ENCODE data around the gene SPINK4.

Gene SPINK4

DNA sequence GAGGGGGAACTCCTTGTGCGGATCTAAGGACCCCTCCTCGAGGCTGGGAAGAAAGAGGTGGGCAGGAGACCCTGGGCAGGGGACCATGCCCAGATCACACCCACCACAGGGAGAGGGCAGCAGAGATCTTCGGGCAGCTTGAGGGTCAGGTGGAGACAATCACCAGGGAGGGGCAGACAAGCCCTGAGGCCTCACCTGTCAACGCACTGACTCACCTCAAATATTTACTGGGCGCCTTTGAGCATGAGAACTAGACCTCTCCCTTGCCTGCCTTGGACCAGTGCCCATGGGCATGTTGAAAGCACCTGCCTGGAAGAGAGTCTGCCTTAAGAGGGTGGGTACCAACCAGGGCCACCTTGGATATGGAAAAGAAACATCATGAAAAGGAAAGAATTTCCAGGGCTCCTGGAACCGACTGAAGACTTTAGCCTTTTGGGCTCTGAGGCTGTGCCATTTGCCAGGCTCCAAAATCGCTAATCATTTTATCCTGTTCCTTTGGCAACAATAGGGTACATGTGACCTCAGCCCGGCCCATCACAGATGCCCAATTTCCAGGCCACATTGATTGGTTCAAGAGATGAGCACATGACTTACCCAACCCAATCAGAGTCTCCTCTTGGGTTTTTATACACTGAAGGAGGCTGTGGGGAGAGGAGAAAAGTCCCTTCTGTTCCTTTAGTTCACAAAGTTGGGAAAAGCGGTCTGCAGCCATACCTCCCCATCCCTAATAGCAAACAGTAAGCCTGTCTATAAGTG, 10.4 kb upstream of the SPINK4 start:
- DNase-seq (ENCODE audit: low spot score): no peak

DNA sequence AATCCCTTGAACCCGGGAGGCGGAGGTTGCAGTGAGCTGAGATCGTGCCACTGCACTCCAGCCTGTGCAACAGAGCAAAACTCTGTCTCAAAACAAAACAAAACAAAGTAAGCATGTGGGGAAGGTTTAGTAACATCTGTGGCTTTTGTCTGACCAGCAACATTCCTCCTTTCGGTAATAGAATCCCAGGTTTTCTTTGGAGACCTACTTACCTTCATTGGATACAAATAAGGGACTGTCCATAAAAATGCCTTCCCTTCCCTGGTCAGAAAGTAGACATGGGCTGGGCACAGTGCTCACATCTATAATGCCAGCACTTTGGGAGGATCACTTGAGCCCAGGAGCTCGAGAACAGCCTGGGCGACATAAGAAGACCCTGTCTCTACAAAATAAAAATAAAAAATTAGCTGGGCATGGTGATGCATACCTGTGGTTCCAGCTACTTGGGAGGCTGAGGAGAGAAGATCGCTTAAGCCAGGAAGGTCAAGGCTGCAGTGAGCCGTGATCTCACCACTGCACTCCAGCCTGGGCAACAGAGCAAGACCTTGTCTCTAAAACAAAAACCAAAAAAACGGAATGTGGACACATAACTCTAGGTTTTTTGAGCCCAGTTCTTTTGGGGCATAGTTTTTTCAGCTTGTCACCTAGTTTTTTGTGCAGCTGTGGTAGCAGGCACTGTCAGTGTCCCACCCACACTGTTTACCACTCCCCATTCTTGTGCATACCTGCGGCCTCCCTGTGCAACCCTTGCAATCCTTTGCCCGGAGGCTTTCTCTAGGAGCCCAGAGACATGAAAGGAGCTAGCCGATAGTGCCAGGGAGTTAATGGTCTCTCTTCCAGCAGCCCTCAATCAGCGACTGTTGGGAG, 9.0 kb upstream of the SPINK4 start:
- DNase-seq (ENCODE audit: low spot score): no peak

DNA sequence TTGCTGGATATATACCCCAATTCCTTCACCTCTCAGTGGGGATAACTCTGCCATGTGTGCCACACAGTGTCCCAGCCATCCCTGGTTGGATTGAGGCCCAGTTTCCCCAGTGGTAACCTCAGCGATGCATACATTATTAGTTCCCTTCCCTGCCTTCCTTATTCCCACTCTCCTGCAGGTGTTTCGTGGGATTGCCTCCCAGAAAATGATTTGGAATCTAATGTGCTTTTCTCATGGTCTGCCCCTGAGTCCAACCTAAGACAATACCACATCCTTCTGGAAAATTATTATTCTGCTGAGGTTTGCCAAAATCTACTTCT, 8.4 kb upstream of the SPINK4 start:
- no peak for DNase-seq (ENCODE audit: low spot score)

DNA sequence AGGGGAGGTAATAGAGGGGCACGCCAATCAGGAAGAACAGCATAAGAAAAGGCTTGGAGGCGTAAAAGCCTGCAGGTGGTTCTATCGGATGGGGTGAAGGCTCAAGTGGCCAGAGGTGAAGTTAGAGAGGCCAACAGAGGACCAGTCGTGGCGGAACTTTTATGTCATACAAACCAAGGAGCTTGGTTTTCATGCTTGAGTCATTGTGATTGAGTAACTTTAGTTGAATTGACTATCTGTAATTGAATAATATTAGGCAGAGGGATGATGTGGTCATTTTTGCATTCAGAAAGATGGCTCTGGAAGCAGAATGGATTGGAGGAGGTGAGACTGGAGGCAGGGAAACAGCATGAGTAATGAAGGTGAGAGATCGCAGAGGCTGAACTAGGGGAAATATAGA, 7.2 kb upstream of the SPINK4 start:
- no peak for DNase-seq (ENCODE audit: low spot score)

DNA sequence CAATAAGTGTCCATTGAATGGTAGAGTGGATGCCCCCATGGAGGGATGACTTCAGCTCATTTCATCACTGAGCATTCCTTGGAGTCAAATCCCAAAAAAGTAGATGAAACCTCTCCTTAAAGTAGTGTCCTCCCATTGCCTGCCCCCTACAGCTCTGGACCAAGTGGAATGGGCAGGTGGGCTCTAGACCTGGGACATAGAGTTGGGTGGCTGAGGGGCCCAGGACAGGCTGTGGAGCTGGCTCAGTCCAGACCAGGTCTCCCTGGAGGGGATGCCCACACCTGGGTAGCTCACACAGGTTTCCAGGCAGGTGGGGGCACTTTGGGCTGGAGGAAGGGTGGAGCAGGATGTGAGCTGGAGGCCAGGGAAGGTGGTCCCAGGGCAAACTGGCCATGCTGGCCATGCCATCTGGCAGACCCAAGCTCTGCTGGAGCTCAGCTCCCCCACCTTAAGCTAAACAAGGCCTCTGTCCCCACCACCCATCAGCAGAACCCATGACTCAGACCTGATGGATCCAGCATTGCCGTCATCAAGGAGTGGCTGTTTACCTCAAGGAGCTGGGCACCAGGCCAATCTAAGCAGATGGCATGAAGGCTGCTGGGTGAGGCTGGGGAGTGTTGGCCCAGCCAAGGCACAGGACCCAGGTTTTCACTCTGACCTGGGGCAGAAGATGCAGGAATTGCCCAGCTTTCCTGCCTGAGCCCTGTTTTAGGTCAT, 6.2 kb upstream of the SPINK4 start:
- DNase-seq (ENCODE audit: low spot score): peak; percentile 27

DNA sequence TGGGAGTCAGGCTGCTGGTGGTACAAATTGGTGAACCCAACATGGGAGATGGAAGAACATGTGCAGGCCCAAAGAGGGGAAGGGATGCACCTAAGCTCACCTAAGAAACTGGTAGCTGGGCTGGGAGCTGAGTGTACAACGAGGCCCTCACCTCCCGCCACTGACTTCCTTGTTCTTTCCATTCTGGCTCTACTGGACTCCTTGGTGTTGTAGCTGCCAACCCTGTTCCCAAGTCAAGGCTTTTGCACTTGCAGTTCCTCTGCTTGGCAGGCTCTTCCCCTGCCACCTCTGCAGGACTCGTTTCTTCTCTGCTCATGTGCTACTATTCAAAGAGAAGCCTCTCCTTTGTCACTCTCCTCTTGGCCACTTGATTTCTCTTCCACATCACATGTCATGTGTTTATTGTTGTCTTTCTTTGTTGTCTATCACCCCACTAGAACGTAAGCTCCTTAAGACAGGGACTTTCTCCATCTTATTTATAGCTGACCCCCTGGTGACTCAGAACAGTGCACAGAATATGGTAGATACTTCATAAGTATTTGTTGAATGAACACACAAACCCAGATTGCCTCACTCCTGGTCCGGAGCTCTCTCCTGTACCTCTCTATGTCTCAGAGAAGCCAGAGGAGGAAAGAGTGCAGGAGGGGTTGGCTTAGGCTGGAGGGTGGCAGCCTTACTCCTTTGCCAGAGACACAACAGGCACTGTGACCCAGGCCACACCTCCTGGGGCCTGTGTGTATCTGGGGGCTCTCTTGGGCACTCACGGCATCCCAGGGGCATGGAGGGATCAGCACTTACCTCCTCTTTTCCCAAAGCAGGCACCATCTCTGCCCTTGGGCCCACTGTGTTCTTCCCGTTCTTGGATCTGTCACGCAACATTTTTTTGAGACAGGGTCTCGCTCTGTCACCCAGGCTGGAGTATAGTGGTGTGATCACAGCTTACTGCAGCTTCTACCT, 5.2 kb upstream of the SPINK4 start:
- no peak for DNase-seq (ENCODE audit: low spot score)

DNA sequence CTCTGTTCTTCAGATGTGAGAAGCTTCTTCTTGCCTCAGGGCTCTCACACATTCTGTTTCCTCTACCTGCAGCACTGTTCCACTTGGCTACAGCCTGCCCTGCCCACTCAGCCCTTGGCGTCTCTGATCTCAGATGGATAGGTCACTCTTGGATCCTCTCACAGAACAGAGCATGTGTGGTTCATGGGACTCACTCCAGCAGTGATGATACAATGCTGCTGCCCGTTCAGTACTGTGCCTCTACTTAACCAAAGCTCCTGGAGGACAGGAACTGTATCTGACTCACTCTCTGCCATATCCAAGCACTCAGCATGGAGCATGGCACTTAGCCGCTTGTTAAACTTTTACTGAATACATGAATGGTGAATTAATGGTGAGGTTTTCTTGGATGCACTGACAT, 3.4 kb upstream of the SPINK4 start:
- no peak for DNase-seq (ENCODE audit: low spot score)

DNA sequence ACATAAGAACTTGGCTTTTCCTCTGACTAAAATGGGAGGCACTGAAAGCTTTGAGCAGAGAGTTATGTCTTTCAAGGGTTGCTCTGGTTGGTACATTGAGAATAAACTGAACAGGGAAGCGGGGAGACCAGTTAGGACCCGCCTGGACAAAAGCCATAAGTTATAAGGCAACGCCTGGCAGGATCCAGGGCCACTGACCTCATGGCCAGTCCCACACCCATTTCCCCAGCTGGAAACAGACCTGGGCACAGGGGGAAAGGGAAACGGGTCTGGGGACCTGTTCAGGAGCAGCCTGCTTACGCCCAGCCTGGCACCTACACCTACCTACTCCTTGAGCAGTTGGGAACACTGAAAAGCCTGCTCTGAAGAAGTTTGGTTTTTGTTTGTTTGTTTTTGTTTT, 1.3 kb downstream of the SPINK4 start:
- no peak for DNase-seq (ENCODE audit: low spot score)

DNA sequence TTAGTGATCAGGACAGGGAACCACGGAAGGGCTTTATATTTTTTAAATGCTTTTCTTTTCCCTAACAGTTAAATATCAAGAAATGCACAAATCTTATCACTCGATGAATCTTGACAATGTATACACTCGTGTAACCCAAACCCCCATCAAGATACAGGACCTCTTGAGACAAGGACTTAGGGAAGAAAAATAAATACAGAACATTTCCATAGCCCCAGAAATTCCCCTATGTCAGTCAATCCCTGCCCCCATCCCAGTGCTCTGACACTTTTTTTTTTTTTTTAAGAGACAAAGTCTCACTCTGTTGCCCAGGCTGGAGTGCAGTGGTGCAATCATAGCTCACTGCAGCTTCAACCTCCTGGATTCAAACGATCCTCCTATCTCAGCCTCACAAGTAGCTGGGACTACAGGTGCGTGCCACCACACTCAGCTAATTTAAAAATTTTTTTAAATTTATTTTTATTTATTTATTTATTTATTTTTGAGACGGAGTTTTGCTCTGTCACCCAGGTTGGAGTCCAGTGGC, 2.7 kb downstream of the SPINK4 start:
- no peak for DNase-seq (ENCODE audit: low spot score)

DNA sequence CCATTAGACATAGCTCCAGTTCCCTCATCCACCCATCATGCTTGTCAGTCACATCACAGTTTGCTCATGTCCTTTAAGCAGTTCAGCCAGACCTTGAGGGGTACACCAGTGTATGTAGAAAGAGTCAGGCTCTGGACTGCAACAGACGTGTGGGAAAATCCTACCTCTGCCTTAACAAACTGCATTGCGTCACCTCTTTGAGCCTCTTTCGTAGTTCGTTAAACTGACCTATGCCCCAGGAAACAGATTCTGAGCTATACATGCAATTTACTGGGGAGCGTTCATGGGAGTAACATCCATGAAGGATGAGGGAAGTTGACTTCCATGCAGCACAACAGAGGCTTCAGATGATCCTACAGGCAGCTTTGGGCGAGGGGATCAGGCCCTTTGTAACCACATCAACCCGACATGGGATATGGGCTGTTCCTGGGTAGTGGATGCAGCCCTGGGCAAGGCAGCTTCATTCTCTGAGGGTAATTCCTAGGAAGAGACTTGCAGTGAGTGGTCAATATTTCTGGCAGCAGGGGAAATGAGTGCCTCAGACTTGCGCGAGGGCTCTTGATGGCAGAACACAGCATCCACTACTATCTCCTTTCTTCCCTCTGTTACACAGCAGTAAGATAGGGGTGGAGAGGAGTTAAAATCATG, 4.3 kb downstream of the SPINK4 start:
- no peak for DNase-seq (ENCODE audit: low spot score)

DNA sequence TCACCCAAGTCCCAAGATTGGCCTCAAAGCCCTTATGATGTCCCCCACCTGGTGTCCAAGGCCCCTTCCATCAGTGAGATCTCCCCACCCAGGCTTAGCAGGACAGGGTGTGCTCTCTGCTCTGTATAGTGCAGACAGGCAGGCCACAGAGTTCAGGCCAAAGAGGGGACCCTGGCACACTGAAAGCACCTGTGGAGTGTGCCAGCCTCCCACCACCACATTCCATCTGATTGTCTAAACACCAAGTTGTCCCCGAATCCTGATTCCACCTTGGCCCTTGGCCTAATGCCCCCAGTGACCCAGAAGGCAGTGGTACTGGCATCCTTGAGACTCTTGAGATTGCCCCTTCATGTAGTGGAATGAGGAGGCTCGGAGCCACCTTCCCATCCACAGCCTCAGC, 5.4 kb downstream of the SPINK4 start:
- DNase-seq (ENCODE audit: low spot score): no peak

DNA sequence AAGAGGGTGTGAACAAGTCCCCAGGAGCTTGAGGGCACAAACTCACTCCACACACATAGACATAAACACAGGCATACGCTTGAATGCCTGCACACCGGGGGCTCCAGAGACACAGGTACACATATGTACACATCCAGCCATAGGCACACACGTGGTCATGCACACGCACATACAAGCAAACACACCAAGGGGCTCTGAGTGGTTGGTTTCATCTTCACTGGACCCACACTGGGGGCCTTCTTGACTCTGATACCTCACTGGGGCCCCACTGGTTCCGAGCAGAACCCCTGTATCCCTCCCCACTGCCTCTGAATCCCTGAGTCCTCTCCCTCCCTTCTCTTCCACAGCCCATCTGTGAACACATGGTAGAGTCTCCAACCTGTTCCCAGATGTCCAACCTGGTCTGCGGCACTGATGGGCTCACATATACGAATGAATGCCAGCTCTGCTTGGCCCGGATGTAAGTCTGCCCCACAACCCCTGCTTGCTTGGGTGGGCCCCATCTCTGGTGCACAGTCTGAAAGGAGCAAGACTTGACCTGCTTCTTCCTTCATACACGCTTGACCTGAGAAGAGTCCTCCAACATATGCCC, 6.4 kb downstream of the SPINK4 start:
- no peak for DNase-seq (ENCODE audit: low spot score)

DNA sequence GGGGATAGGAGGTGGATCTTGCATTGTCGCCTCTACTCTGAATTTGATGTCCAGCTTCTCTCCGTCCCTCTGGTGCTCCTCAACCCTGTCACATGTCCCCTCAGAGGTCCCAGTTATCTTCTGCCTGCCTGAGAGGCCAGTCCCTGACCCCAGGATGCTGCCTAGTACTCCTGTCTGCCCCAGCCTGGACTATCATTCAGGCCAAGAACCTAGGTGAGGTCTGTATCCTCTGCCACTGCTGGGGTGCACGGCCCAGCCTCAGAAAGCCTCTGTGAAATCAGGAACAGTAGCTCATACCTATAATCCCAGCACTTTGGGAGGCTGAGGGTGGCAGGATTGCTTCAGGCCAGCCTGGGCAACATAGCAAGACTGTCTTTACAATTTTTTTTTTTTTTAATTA, 8.6 kb downstream of the SPINK4 start:
- no peak for DNase-seq (ENCODE audit: low spot score)

DNA sequence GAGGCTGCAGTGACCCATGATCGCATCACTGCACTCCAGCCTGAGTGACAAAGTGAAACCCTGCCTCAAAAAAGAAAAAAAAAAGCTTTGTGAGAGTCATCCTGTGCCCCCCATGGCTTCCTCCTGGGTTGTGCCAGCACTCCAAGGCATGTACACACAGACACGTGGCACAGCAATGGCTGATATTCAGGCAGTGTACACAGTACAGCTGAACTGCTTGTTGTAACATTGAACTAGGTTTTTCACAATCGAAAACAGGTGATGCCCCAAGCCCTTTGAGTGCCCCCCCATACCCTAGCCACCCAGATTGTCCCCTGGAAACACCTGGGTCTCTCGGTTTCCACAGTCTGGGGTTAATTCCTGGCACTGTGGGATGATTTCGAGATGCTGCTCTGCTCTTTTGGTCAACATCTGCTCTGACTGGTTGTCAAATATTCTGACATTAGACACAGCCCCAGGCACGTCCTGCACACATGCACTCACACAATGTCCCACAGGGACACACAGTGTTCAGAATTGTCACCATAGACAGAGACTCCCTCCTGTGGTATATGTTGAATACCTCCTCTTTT, 9.2 kb downstream of the SPINK4 start:
- no peak for DNase-seq (ENCODE audit: low spot score)

DNA sequence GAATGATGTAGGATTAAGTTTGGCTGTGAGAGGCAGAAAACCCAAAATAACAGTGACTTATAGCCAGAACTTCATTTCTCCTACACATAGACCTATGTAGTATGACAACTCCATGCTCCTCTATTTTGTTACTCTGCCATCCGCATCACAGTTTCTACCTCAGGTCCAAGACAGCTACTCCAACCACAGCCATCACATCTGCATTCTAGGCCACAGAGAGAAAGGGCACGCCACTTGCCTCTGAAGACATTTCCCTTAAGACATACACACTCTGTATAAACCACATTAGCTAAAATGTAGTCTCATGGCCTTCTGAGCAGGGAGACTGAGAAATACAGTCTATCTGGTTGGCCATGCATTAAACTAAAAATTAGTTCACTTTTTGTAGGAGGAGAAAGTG, 10.0 kb downstream of the SPINK4 start:
- DNase-seq (ENCODE audit: low spot score): no peak

DNA sequence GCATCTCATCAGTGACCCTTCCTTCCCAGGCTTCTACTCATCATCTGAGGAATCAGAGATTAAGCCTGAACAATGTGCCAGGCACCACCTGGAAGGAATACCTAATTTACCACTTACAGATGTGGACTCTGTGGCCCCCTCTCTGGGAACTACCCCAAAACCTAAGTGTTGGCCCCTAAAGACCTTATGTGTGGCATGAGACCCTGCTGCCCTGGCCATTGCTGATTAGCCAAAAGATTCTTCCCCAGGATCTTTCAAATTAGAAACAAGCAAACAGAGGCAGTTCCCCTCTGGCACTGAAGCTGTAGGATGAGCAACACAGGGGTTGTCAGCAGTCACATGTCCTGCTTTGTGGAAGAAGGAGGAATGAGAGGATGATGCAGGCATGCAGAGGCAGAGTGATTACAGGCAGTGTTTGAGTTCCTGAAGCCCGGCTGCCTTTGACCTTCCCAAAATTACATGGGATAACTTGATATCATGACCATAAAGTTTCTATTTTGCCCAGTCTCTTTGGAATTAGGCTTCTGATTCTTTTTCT, 10.6 kb downstream of the SPINK4 start:
- no peak for DNase-seq (ENCODE audit: low spot score)

DNA sequence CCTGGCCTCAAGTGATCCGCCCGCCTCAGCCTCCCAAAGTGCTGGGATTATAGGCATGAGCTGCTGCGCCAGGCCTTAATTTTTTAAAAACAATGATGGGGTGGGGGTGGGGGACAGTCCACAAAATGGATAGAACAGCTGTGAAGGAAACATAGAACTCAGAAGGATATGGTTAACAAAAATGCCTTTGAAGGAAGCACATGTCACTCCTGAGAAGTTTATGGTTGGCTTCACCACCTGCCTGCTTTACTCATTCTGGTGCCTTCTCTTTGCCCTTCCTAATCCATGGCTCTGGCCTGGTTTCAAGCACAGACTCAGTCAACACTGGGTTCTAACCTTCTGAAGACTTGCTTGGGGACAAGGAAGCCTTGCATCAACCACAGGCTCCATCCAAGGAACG, 14.2 kb downstream of the SPINK4 start:
- no peak for DNase-seq (ENCODE audit: low spot score)

DNA sequence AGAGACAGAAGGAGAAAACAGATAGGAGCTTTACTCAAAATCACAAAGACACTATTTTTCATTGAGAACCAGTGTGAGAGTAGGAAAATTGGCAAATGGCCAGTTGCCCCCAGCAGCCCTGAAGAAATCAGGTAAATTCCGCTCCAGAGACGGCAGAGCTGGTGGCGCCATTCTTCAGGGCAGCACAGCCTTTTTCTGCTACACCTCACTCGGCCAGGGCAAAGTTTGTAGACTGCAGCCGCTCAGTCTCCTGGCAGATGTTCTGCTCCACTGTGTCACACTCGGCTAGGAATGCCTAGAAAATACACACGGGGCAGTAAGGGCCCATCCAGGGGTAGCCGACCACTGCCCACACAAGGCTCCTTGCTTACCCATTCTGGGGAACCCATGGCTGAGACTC, 15.0 kb downstream of the SPINK4 start:
- no peak for DNase-seq (ENCODE audit: low spot score)

DNA sequence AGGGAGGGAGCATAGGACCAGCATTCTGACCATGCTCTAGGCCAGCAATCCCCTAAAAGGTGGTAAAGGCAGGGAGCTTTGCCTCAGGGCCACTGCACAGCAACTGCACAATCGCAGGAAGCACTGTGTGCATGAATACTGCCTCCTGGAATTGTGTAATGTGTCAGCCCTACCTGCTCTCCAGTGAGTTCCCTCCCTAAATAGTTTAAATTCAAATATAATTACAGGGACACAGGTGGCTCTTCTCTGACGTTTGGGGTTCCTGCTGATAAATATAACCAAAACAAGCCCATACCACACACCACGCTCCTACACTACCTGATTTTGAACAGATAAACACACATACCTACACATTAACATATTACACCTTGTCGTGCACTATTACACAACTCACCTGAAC, 15.5 kb downstream of the SPINK4 start:
- no peak for DNase-seq (ENCODE audit: low spot score)

DNA sequence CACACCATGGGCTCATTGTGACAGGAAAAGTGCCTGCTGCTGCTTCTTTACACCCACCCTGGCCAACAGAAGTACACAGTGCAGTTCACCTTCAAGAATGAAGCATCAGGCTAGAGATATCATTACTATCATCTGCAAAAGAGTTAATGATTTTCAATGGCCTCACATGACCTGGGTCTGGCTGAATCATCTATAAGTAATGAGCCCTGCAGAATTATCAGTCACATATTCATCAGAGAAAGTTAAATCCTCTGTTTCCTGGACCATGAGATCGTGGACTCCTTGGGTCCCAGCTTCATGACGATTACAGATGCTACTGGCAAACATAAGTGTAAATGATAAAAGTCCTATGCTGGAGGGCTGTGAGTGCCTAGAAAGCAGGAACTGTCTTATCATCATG, 16.3 kb downstream of the SPINK4 start:
- no peak for DNase-seq (ENCODE audit: low spot score)
